GM12878 (cell line): Measurements from ENCODE around the gene UCP1. TPM values are rescaled to one million over a fixed set of nuclear protein-coding genes. Genes with fewer than 3 reads are reported as not detected.
"Not testable (repeated sequence)": the region's sequence is repeated elsewhere in the genome, so short reads cannot be mapped to it uniquely, and the experiment has no call there.

Experiments
- ATAC-seq: fragments of 200-7000 bp; cut with Tn5 transposase; 3 replicates; pipeline ENCODE4 v1.9.1; 2020; ENCODE audit warnings: mild to moderate bottlenecking, moderate library complexity
- BruUV-seq: library from RNA; stranded (reverse); fragments of 400-500 nt; replicated peaks from 2 replicates; lab custom pipeline; 2021; lab: Mats Ljungman, UMichigan
- CTCF ChIA-PET: fragments of 300-600 bp; sonication (Branson Sonifier 250); formaldehyde crosslinking; extraction: SDS; loops from one replicate; lab custom pipeline; 2021; ENCODE audit warnings: inconsistent platforms; lab: Yijun Ruan, JAX
- POLR2A ChIA-PET: fragments of 350-600 bp; formaldehyde crosslinking; extraction: SDS; loops from one replicate; lab custom pipeline; 2021; ENCODE audit warnings: inconsistent platforms; lab: Charles Lee
- RAD21 ChIA-PET: fragments of 300-600 bp; sonication (Branson Sonifier 250); formaldehyde crosslinking; loops from one replicate; lab custom pipeline; 2023; ENCODE audit warnings: antibody characterized with exemption; ENCODE audit not compliant: unreplicated experiment; lab: Charles Lee
- SMC1A ChIA-PET: fragments of 300-600 bp; sonication (Branson Sonifier 250); formaldehyde crosslinking; loops from one replicate; lab custom pipeline; 2023; ENCODE audit not compliant: unreplicated experiment, uncharacterized antibody; lab: Charles Lee
- DNase-seq: peaks from one replicate; pipeline ENCODE4 v3.0.0-alpha.2; 2011; ENCODE audit warnings: low read depth, low spot score
- FAIRE-seq: peaks from 3 replicates; lab custom pipeline; 2011; peaks lifted over from hg19 to GRCh38; lab: Jason Lieb, UNC
- H2AFZ ChIP-seq: 2 replicates; pipeline ENCODE4 v1.6.0; 2011; ENCODE audit warnings: low read depth, low read length, control low read depth; ENCODE audit not compliant: control insufficient read depth
- H3K27ac ChIP-seq: 2 replicates; pipeline ENCODE4 v1.5.1; 2011; ENCODE audit warnings: control low read depth; ENCODE audit not compliant: control insufficient read depth, insufficient read depth
- H3K27me3 ChIP-seq, 2 experiments: replicated peaks in 1 of 2; 2 replicates each; pipeline versions ENCODE4 v1.6.0 to v1.6.1; 2011; ENCODE audit warnings: low read length in 1 of 2; ENCODE audit not compliant: control insufficient read depth in 2 of 2, insufficient read depth in 2 of 2
- H3K36me3 ChIP-seq, 2 experiments: 2 replicates each; pipeline ENCODE4 v1.5.1; 2011; ENCODE audit warnings: low read length in 1 of 2; ENCODE audit not compliant: control insufficient read depth in 2 of 2, insufficient read depth in 2 of 2
- H3K4me1 ChIP-seq: 2 replicates; pipeline ENCODE4 v1.6.1; 2011; ENCODE audit warnings: mild to moderate bottlenecking, low read length, moderate library complexity, mixed read lengths; ENCODE audit not compliant: control insufficient read depth, insufficient read depth
- H3K4me2 ChIP-seq: 2 replicates; pipeline ENCODE4 v1.6.0; 2011; ENCODE audit warnings: control low read depth; ENCODE audit not compliant: control insufficient read depth, insufficient read depth
- H3K4me3 ChIP-seq: fragments of 200-600 bp; sonication (generic); 2 replicates; pipeline ENCODE4 v1.5.1; 2016
- H3K79me2 ChIP-seq: 2 replicates; pipeline ENCODE4 v1.6.0; 2011; ENCODE audit warnings: low read length; ENCODE audit not compliant: control insufficient read depth, insufficient read depth
- H3K9ac ChIP-seq: 2 replicates; pipeline ENCODE4 v1.8.0; 2011; ENCODE audit warnings: low read length, control low read depth, mixed read lengths; ENCODE audit not compliant: control insufficient read depth, insufficient read depth
- H3K9me3 ChIP-seq: replicated peaks from 3 replicates; pipeline ENCODE4 v1.5.1; 2011; ENCODE audit warnings: mild to moderate bottlenecking, low read length; ENCODE audit not compliant: control insufficient read depth, insufficient read depth
- H4K20me1 ChIP-seq: 2 replicates; pipeline ENCODE4 v1.6.0; 2011; ENCODE audit not compliant: control insufficient read depth, insufficient read depth
- HDAC2 ChIP-seq: fragments of 200-600 bp; sonication (generic); IDR thresholded peaks from 2 replicates; pipeline ENCODE4 v1.6.1; 2017
- MYC ChIP-seq: IDR thresholded peaks from 2 replicates; pipeline ENCODE4 v1.6.1; 2011; ENCODE audit warnings: mild to moderate bottlenecking, low read length, moderate library complexity, inconsistent platforms; ENCODE audit not compliant: insufficient read depth, insufficient replicate concordance, insufficient read length, severe bottlenecking
- SIX5 ChIP-seq: IDR thresholded peaks from 2 replicates; pipeline ENCODE4 v1.6.1; 2011; ENCODE audit warnings: mild to moderate bottlenecking, low read depth, low read length, moderate library complexity; ENCODE audit not compliant: severe bottlenecking
- ZZZ3 ChIP-seq: IDR thresholded peaks from 2 replicates; pipeline ENCODE4 v1.6.1; 2011; ENCODE audit warnings: low read depth; ENCODE audit not compliant: control insufficient read depth, insufficient read length
- WGBS: methylation state at CpG from one replicate; pipeline ENCODE4 v1.1.6; 2016; ENCODE audit warnings: low lambda C conversion rate; ENCODE audit not compliant: insufficient replicate concordance, insufficient coverage; ENCODE audit errors: missing lambda C conversion rate; 5-methylcytosine and 5-hydroxymethylcytosine counted together
- in situ Hi-C: fragments of 300-500 bp; cut with MboI; formaldehyde crosslinking; loops from 9 replicates; pipeline ENCODE4 v1.14.3; 2018; ENCODE audit warnings: mixed read lengths
- intact Hi-C: fragments of 100-400 bp; cut with micrococcal nuclease; formaldehyde crosslinking; loops from one replicate; pipeline ENCODE4 v1.14.2; 2022; ENCODE audit not compliant: unreplicated experiment
- polyA plus RNA-seq, 11 experiments: library from polyadenylated mRNA; depleted of rRNA in 4 of 11; unstranded in 6 of 11; stranded (reverse) in 5 of 11; fragments of >200 nt; fragmentation: Nextera tagmentation in 4 of 11; fragmentation: Illumina TruSeq in 1 of 11; extraction: Ambion mirVana in 4 of 11; extraction: Trizol in 1 of 11; gene quantifications; 1 replicate in 1 of 11; 2 replicates in 10 of 11; pipeline versions ENCODE4 v1.2.1 to v1.2.3, GENCODE V29; 2011 to 2016; ENCODE audit warnings: inconsistent platforms in 2 of 11, missing spikeins in 2 of 11, low read depth in 1 of 11
- total RNA-seq, 4 experiments: library from RNA; depleted of rRNA in 3 of 4; stranded (reverse); fragments of >200 nt in 3 of 4; fragmentation: Illumina TruSeq in 1 of 4; extraction: Trizol in 1 of 4; gene quantifications; 2 replicates each; pipeline versions ENCODE4 v1.2.1 to v1.2.3, GENCODE V29; 2013 to 2021
- TF ChIP-seq, protein P1 (sequence below): fragments of 150-350 bp; IDR thresholded peaks from 2 replicates; pipeline ENCODE4 v1.6.1; 2014; ENCODE audit warnings: mild to moderate bottlenecking, low read depth, low read length
- TF ChIP-seq, protein P2 (sequence below): fragments of 450-650 bp; IDR thresholded peaks from 2 replicates; pipeline ENCODE4 v1.6.1; 2018; ENCODE audit warnings: mild to moderate bottlenecking, low read depth, moderate library complexity; ENCODE audit not compliant: partially characterized antibody
- TF ChIP-seq, protein P3 (sequence below): fragments of 450-650 bp; conservative IDR thresholded peaks from 2 replicates; pipeline ENCODE4 v1.6.1; 2017; ENCODE audit warnings: mild to moderate bottlenecking, moderate library complexity
- TF ChIP-seq, protein P4 (sequence below): IDR thresholded peaks from 2 replicates; pipeline ENCODE4 v1.6.1; 2012; ENCODE audit warnings: low read depth, low read length, improper control_type of control experiment

Gene UCP1
- total and polyA plus RNA-seq, 10 of the 15 experiments (the other 5 are each of a cell fraction or from before 2014, with no cell fraction given): not detected

DNA sequence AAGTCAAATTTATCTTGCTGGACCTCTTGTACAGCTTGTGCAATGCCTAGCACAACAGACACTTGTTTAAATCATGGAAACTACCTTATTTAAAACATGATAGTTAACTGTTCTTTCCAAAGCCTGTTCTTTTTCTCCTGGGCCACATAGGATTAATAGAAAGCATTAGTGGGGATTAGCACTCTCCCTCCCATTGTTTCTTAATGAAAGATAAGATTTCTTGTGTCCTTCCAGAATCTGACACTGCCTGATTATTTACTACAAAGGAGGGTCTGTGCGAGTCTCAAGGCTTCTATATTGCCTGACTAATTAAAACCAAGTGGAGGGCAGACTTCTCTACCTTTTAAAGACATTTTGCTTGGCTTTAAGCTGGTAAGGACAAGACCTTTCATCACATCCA, 53.3 kb downstream of the UCP1 start:
- FAIRE-seq: no peak
- no peak for ATAC-seq
- H3K79me2 ChIP-seq: no peaks in the 10 kb centered on the region
- POLR2A ChIA-PET: no interaction called here
- CTCF ChIA-PET: interaction anchor here (1.1 kb wide), 1 partner anchor 155 kb away, joined by 5 read pairs; no protein-coding TSS in a partner anchor
- no peaks in the 10 kb centered on the region for H4K20me1 ChIP-seq
- H3K4me2 ChIP-seq: no peak overlapping the region
- DNase-seq: no peak
- no peak overlapping the region for H3K27ac ChIP-seq
- no peak overlapping the region for H3K9ac ChIP-seq
- H3K36me3 ChIP-seq: no peaks in the 10 kb centered on the region
- SMC1A ChIA-PET: no interaction called here
- no peaks in the 10 kb centered on the region for H3K27me3 ChIP-seq
- no TSS peak for BruUV-seq
- TF ChIP-seq, protein P1, sequence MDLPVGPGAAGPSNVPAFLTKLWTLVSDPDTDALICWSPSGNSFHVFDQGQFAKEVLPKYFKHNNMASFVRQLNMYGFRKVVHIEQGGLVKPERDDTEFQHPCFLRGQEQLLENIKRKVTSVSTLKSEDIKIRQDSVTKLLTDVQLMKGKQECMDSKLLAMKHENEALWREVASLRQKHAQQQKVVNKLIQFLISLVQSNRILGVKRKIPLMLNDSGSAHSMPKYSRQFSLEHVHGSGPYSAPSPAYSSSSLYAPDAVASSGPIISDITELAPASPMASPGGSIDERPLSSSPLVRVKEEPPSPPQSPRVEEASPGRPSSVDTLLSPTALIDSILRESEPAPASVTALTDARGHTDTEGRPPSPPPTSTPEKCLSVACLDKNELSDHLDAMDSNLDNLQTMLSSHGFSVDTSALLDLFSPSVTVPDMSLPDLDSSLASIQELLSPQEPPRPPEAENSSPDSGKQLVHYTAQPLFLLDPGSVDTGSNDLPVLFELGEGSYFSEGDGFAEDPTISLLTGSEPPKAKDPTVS: no peak
- no peak for TF ChIP-seq MYC
- TF ChIP-seq, protein P2, sequence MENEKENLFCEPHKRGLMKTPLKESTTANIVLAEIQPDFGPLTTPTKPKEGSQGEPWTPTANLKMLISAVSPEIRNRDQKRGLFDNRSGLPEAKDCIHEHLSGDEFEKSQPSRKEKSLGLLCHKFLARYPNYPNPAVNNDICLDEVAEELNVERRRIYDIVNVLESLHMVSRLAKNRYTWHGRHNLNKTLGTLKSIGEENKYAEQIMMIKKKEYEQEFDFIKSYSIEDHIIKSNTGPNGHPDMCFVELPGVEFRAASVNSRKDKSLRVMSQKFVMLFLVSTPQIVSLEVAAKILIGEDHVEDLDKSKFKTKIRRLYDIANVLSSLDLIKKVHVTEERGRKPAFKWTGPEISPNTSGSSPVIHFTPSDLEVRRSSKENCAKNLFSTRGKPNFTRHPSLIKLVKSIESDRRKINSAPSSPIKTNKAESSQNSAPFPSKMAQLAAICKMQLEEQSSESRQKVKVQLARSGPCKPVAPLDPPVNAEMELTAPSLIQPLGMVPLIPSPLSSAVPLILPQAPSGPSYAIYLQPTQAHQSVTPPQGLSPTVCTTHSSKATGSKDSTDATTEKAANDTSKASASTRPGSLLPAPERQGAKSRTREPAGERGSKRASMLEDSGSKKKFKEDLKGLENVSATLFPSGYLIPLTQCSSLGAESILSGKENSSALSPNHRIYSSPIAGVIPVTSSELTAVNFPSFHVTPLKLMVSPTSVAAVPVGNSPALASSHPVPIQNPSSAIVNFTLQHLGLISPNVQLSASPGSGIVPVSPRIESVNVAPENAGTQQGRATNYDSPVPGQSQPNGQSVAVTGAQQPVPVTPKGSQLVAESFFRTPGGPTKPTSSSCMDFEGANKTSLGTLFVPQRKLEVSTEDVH: no peak
- TF ChIP-seq, protein P3, sequence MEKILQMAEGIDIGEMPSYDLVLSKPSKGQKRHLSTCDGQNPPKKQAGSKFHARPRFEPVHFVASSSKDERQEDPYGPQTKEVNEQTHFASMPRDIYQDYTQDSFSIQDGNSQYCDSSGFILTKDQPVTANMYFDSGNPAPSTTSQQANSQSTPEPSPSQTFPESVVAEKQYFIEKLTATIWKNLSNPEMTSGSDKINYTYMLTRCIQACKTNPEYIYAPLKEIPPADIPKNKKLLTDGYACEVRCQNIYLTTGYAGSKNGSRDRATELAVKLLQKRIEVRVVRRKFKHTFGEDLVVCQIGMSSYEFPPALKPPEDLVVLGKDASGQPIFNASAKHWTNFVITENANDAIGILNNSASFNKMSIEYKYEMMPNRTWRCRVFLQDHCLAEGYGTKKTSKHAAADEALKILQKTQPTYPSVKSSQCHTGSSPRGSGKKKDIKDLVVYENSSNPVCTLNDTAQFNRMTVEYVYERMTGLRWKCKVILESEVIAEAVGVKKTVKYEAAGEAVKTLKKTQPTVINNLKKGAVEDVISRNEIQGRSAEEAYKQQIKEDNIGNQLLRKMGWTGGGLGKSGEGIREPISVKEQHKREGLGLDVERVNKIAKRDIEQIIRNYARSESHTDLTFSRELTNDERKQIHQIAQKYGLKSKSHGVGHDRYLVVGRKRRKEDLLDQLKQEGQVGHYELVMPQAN: no peak
- no peak for TF ChIP-seq HDAC2
- TF ChIP-seq, protein P4, sequence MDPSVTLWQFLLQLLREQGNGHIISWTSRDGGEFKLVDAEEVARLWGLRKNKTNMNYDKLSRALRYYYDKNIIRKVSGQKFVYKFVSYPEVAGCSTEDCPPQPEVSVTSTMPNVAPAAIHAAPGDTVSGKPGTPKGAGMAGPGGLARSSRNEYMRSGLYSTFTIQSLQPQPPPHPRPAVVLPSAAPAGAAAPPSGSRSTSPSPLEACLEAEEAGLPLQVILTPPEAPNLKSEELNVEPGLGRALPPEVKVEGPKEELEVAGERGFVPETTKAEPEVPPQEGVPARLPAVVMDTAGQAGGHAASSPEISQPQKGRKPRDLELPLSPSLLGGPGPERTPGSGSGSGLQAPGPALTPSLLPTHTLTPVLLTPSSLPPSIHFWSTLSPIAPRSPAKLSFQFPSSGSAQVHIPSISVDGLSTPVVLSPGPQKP: no peak
- no peak for TF ChIP-seq ZZZ3
- TF ChIP-seq SIX5: no peak
- H3K4me3 ChIP-seq: no peak overlapping the region
- intact Hi-C loops (no loop called here), in situ Hi-C loops (no loop called here)
- 0% methylated on average over 1 of the region's 1 CpG for WGBS
- no peaks in the 10 kb centered on the region for H3K4me1 ChIP-seq
- RAD21 ChIA-PET: no interaction called here
- no peaks in the 10 kb centered on the region for H3K9me3 ChIP-seq
- H2AFZ ChIP-seq: no peak overlapping the region

DNA sequence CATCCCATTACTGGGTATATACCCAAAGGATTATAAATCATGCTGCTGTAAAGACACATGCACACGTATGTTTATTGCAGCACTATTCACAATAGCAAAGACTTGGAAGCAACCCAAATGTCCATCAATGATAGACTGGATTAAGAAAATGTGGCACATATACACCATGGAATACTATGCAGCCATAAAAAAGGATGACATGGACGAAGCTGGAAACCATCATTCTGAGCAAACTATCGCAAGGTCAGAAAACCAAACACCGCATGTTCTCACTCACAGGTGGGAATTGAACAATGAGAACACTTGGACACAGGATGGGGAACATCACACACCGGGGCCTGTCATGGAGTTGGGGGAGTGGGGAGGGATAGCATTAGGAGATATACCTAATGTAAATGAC, 55.0 kb downstream of the UCP1 start:
- H3K36me3 ChIP-seq, H2AFZ ChIP-seq, SMC1A ChIA-PET, H4K20me1 ChIP-seq, H3K4me3 ChIP-seq, H3K27me3 ChIP-seq, in situ Hi-C loops, BruUV-seq, ATAC-seq, H3K27ac ChIP-seq, FAIRE-seq, POLR2A ChIA-PET, H3K9me3 ChIP-seq, RAD21 ChIA-PET, CTCF ChIA-PET, DNase-seq, H3K4me1 ChIP-seq, H3K9ac ChIP-seq, H3K4me2 ChIP-seq, H3K79me2 ChIP-seq, intact Hi-C loops: not testable (repeated sequence)
- WGBS: 56% methylated on average over 5 of the region's 5 CpGs
